GM21515 (cell line): ENCODE data around the gene TAAR8.
"Not testable (repeated sequence)": the region's sequence is repeated elsewhere in the genome, so short reads cannot be mapped to it uniquely, and the experiment has no call there.

Experiments used
- ATAC-seq: cut with Tn5 transposase; IDR thresholded peaks from one replicate; pipeline ENCODE4 v1.9.1; 2021; ENCODE audit not compliant: unreplicated experiment

Gene TAAR8

GRCh38 chr6:132544826-132545225 lies 7.6 kb upstream of the TAAR8 start:
- no peak for ATAC-seq

- no peak for ATAC-seq
Observed at GRCh38 chr6:132548746-132549463, 3.6 kb upstream of the TAAR8 start.

- no peak for ATAC-seq
Observed at GRCh38 chr6:132551214-132551613, 1.3 kb upstream of the TAAR8 start.

- not testable (repeated sequence) for ATAC-seq
Observed at GRCh38 chr6:132560087-132560486, 7.6 kb downstream of the TAAR8 start.

- ATAC-seq, result no peak
Observed at GRCh38 chr6:132566404-132566803, 13.9 kb downstream of the TAAR8 start.

GRCh38 chr6:132567566-132567965 lies 15.1 kb downstream of the TAAR8 start:
- no peak for ATAC-seq

- no peak for ATAC-seq
Observed at GRCh38 chr6:132568611-132569010, 16.1 kb downstream of the TAAR8 start.

- ATAC-seq, result no peak
Observed at GRCh38 chr6:132569170-132569569, 16.7 kb downstream of the TAAR8 start.

- ATAC-seq, result no peak
Observed at GRCh38 chr6:132570221-132570777, 17.8 kb downstream of the TAAR8 start, which contains the start of gene TAAR6. TSS of gene TAAR6 (plus strand) at chr6:132570322. CDS start at chr6:132570322, 0 bp downstream.

- no peak for ATAC-seq
Observed at GRCh38 chr6:132571774-132572173, 19.3 kb downstream of the TAAR8 start.

GRCh38 chr6:132584698-132585097 lies 32.2 kb downstream of the TAAR8 start:
- ATAC-seq, result no peak

- no peak for ATAC-seq
Observed at GRCh38 chr6:132587424-132587823, 35.0 kb downstream of the TAAR8 start.

- no peak for ATAC-seq
Observed at GRCh38 chr6:132589454-132589853, 37.0 kb downstream of the TAAR8 start, which contains the start of gene TAAR5. TSS of gene TAAR5 (minus strand) at chr6:132589741. CDS start at chr6:132589686, 55 bp downstream.

GRCh38 chr6:132590362-132590761 lies 37.9 kb downstream of the TAAR8 start:
- no peak for ATAC-seq

GRCh38 chr6:132592855-132593254 lies 40.4 kb downstream of the TAAR8 start:
- no peak for ATAC-seq

- no peak for ATAC-seq
Observed at GRCh38 chr6:132596201-132596600, 43.7 kb downstream of the TAAR8 start.

- no peak for ATAC-seq
Observed at GRCh38 chr6:132598473-132598872, 46.0 kb downstream of the TAAR8 start.

- not testable (repeated sequence) for ATAC-seq
Observed at GRCh38 chr6:132600900-132601299, 48.4 kb downstream of the TAAR8 start.
